ENCODE measurements around the gene TMEM109.

Gene TMEM109

DNA sequence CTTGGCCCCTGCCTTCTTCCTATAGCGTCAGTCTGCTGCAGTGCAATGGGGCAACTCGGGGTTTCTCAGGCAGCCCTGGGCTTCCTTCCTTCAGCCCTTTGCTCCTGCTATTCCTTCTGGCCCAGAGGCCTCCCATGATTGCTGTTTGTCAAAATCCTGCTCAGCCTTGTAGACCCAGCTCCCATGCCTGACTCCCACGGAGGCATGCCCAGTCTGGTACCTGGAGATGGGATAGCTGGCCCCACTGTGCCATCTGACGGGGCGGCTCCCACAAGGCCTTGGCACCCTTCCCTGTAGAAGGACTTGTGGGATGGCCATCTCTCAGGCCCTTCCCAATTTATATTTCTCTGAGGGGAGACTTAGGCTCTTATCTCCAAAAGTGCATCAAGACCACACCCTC, 56.9 kb downstream of the TMEM109 start:
- no peak for DNase-seq

GRCh38 chr11:60971520-60971919, 57.6 kb downstream of the TMEM109 start, which contains the start of gene CD6:
TSS of gene CD6 (plus strand) at chr11:60971680. CDS start at chr11:60971866, 186 bp downstream.
- no peak for DNase-seq

DNA sequence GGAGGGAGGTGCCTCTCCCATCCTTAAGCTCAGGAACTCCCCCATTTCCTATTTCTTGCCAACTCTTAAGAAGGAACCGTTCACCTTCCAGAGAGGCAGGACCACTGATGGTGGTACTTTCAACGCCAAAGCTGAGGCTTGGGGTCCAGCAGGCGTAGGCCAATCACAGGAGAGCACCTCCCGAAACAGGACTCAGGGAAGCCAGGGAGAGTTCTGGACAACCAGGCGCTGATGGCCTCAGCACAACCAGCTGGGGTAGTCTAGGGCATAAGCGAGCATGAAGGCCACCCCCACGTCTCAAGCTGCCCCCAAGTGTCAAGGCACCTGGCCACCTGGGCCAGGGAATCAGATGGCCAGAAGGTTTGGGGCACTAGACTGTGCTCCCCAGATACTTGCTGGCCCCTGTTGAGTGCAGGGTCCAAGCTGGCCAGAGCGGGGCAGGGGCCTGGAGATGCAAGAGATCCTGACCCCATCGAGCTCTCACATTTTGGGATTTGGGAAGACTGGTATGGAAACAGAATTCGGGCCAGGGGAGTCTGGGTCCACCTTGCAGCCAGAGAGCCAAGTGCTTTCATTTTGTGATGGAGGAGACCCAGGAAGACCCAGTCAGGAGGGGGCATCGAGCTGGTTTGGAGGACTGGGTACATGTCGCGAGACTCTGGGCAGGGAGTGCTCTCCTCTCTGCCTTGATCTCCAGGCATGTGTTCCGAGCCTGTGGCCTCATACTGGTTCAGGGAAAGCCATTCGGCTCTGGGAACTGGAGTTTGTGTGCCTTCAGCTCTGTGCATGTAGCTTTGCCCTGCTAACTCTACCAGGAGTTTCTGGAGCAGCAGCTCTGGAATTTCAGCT, 58.4 kb downstream of the TMEM109 start:
- no peak for DNase-seq

All from C1 segment of cervical spinal cord (tissue), 14 donors.